Measurements from ENCODE around the gene KRT32.

KRT32 gene

DNA sequence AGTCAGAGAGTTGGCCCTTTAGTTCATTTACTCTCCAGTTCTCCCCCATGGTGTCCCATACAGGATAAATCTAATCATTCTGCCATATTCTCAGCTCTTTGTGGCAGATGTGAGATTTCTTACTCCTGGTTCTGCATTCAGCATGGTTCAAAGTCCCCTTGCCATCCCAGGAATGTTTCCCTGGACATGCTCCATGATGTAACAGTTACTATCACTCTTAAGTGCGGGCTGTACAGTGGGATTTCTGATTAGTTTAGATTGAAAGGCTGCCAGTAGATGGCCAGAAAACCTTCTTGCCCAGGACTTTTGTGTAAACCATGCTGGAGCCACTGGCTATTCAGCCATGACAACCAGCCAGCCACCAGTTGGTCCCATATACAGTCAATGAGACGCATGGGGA is 53.2 kb downstream of the KRT32 start:
- TF ChIP-seq, protein P1, sequence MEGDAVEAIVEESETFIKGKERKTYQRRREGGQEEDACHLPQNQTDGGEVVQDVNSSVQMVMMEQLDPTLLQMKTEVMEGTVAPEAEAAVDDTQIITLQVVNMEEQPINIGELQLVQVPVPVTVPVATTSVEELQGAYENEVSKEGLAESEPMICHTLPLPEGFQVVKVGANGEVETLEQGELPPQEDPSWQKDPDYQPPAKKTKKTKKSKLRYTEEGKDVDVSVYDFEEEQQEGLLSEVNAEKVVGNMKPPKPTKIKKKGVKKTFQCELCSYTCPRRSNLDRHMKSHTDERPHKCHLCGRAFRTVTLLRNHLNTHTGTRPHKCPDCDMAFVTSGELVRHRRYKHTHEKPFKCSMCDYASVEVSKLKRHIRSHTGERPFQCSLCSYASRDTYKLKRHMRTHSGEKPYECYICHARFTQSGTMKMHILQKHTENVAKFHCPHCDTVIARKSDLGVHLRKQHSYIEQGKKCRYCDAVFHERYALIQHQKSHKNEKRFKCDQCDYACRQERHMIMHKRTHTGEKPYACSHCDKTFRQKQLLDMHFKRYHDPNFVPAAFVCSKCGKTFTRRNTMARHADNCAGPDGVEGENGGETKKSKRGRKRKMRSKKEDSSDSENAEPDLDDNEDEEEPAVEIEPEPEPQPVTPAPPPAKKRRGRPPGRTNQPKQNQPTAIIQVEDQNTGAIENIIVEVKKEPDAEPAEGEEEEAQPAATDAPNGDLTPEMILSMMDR (IDR thresholded peaks at IDR 0.05; ENCODE audit: extremely low read depth, insufficient read depth, missing control alignments) = no peak
- in situ Hi-C loops (cut with MboI; ENCODE audit: low pct_unique_long_range_greater_than_20kb, low sequenced_read_pairs, unreplicated experiment) = no loop called here
- no peak for DNase-seq (ENCODE audit: low spot score)

- no peak for DNase-seq (ENCODE audit: low spot score)
- in situ Hi-C loops (cut with MboI; ENCODE audit: low pct_unique_long_range_greater_than_20kb, low sequenced_read_pairs, unreplicated experiment) = no loop called here
- TF ChIP-seq, protein P1 (IDR thresholded peaks at IDR 0.05; ENCODE audit: extremely low read depth, insufficient read depth, missing control alignments) = no peak
Observed at GRCh38 chr17:41413353-41413957, 53.7 kb downstream of the KRT32 start.

DNA sequence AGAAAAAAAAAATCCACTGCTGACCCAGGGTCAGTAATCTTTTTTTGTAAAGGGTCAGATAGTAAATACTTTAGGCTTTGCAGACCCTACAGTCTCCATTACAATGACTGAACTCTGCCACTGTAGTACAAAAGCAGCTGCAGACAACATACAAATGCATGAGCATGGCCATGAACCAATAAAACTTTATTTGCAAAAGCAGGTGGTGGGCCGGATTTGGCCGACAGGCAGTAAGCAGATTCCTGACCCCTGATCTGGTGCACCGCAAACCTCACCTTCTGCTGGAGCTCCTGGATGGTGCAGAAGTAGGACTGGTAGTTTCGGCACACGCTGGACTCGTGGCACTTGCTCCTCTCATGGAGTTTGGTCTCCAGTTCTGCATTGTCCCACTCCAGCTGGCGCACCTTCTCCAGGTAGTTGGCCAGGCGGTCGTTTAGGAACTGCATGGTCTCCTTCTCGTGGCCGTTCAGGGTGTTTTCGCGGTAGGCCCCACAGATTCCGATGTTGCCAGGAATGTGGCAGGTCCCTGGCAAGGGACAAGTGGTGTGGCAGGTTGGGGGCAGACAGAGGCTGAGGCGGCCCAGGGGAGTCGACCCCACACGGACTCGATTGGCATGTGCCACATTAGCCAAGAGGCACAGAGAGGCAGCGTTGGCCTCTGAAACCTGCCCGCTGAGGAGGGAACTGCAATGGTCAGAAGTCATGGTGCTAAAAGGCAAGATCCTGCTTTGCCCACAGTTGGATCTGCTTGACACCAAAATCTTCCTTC is 55.9 kb downstream of the KRT32 start:
- TF ChIP-seq, protein P1 (IDR thresholded peaks at IDR 0.05; ENCODE audit: extremely low read depth, insufficient read depth, missing control alignments) = no peak
- no peak for DNase-seq (ENCODE audit: low spot score)
- in situ Hi-C loops (cut with MboI; ENCODE audit: low pct_unique_long_range_greater_than_20kb, low sequenced_read_pairs, unreplicated experiment) = no loop called here
